Activated naive CD8-positive, alpha-beta T cell (primary cell): ENCODE data around the gene TRIM22.
"Not testable (repeated sequence)": the region's sequence is repeated elsewhere in the genome, so short reads cannot be mapped to it uniquely, and the experiment has no call there.

ENCODE experiments used
- H3K27ac Mint-ChIP-seq: one replicate; pipeline ENCODE4 v1.8.0; 2021; ENCODE audit warnings: mixed read lengths
- H3K27me3 Mint-ChIP-seq: one replicate; pipeline ENCODE4 v1.8.0; 2021; ENCODE audit warnings: mixed read lengths
- H3K36me3 Mint-ChIP-seq: one replicate; pipeline ENCODE4 v1.8.0; 2021; ENCODE audit warnings: mixed read lengths
- H3K4me1 Mint-ChIP-seq: one replicate; pipeline ENCODE4 v1.8.0; 2021; ENCODE audit warnings: low read depth, mixed read lengths
- H3K4me3 Mint-ChIP-seq: one replicate; pipeline ENCODE4 v1.8.0; 2021; ENCODE audit warnings: mild to moderate bottlenecking, mixed read lengths
- H3K9me3 Mint-ChIP-seq: one replicate; pipeline ENCODE4 v1.8.0; 2021; ENCODE audit warnings: low read depth, mixed read lengths

Gene TRIM22

DNA sequence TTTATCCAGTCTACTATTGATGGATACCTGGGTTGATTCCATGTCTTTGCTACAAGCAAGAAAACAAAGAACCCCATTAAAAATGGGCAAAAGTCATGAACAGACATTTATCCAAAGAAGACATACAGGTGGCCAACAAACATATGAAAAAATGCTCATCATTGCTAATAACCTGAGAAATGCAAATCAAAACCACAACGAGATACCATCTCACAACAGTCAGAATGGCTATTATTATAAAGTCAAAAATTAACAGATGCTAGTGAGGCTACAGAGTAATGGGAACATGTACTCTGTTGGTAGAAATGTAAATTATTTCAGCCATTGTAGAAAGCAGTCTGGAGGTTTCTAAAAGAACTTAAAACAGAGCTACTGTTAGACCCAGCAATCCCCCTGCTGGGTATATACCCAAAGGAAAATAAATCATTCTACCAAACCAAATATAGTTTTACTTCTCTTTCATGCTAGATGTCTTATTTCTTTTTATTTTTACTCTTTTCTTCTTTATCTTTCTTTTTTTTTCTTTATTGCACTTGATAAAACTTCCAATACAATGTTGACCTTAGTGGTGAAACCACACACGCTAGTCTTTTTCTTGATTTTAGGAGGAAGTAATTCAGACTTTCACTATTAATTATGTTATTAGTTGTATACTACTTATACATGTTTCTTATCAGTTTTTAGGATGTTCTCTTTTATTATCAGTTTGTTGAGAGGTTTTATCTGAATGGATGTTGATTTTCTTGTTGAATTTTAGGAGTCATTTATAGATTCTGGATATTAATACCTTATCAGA, 14.3 kb downstream of the TRIM22 start:
- Mint-ChIP-seq H3K4me3 (peak overlapping the region; percentile 6), H3K27ac (peak overlapping the region; percentile 86), H3K36me3 (peaks cover 14% of the 10 kb centered on the region), H3K4me1 (peaks cover 39% of the 10 kb centered on the region), H3K9me3 (no peaks in the 10 kb centered on the region), H3K27me3 (no peaks in the 10 kb centered on the region)

DNA sequence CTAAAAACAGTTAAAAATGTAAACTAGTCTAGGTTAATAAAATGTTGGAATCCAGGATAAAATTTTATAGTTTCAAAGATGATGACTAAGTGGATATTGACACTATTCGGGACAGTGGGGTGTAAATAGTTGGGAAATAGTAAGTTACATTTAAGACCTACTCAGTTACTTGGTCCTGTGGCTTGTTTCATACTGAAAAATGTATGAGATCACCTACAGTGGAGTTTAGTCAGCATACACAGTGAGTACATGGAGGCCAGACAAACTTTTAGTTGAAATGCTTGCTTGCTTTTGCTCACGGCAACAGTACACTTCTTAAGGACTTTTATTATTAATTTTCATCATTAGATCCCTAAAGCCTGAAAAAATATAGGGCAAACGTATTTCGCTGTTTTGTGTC, 16.1 kb downstream of the TRIM22 start:
- H3K27me3 Mint-ChIP-seq: no peaks in the 10 kb centered on the region
- no peaks in the 10 kb centered on the region for H3K9me3 Mint-ChIP-seq
- H3K4me3 Mint-ChIP-seq: no peak overlapping the region
- peak overlapping the region; percentile 83 for H3K27ac Mint-ChIP-seq
- peaks cover 30% of the 10 kb centered on the region for H3K4me1 Mint-ChIP-seq
- peaks cover 12% of the 10 kb centered on the region for H3K36me3 Mint-ChIP-seq

DNA sequence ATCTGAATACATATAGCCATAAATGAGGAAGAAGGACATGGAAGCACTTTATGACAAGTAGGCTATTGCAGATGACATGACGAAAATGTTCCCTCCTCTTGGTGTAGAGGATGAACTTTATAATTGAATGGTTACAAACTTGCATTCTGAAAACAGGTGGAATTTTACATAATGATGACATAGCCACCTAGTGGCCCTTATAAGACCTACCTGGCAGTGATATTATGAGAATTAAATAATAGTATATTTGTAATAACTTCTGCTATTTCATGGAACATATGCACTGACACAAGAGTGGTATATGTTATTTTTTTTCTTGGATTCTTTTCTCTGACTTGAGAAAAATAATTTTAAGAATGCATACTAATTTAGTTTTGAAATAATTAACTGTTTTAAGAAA, 22.9 kb downstream of the TRIM22 start:
- no peaks in the 10 kb centered on the region for H3K27me3 Mint-ChIP-seq
- H3K36me3 Mint-ChIP-seq: peaks cover 7% of the 10 kb centered on the region
- no peaks in the 10 kb centered on the region for H3K9me3 Mint-ChIP-seq
- no peak overlapping the region for H3K4me3 Mint-ChIP-seq
- H3K27ac Mint-ChIP-seq: peak overlapping the region; percentile 36
- H3K4me1 Mint-ChIP-seq: peaks cover 4% of the 10 kb centered on the region

DNA sequence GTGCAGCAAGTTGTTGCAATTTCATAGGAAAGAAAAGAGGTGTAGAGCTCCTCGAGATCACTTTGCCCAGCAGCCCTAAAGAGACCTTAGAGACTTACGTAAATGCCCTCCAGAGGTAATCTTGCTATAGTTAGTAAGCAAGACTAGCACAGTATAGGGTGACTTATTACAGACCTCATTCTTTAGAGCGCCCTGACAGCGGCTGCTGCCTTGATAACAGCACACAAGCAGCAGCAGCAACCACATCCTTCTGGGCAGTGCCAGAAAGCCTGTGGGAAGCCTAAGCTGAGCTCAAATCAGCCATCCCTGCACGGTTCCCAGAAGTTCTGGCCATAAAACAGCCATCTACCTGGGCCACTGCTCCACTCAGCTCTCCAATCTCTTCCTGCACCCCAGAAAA, 24.1 kb downstream of the TRIM22 start:
- no peaks in the 10 kb centered on the region for H3K27me3 Mint-ChIP-seq
- H3K27ac Mint-ChIP-seq: no peak overlapping the region
- H3K36me3 Mint-ChIP-seq: peaks cover 2% of the 10 kb centered on the region
- peaks cover 4% of the 10 kb centered on the region for H3K9me3 Mint-ChIP-seq
- peaks cover 4% of the 10 kb centered on the region for H3K4me1 Mint-ChIP-seq
- no peak overlapping the region for H3K4me3 Mint-ChIP-seq

DNA sequence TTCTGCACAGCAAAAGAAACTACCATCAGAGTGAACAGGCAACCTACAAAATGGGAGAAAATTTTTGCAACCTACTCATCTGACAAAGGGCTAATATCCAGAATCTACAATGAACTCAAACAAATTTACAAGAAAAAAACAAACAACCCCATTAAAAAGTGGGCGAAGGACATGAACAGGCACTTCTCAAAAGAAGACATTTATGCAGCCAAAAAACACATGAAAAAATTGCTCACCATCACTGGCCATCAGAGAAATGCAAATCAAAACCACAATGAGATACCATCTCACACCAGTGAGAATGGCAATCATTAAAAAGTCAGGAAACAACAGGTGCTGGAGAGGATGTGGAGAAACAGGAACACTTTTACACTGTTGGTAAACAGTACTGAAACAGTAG, 26.9 kb downstream of the TRIM22 start:
- not testable (repeated sequence) for H3K4me1 Mint-ChIP-seq, H3K9me3 Mint-ChIP-seq, H3K4me3 Mint-ChIP-seq, H3K27ac Mint-ChIP-seq, H3K27me3 Mint-ChIP-seq
- peaks cover 13% of the 10 kb centered on the region for H3K36me3 Mint-ChIP-seq

DNA sequence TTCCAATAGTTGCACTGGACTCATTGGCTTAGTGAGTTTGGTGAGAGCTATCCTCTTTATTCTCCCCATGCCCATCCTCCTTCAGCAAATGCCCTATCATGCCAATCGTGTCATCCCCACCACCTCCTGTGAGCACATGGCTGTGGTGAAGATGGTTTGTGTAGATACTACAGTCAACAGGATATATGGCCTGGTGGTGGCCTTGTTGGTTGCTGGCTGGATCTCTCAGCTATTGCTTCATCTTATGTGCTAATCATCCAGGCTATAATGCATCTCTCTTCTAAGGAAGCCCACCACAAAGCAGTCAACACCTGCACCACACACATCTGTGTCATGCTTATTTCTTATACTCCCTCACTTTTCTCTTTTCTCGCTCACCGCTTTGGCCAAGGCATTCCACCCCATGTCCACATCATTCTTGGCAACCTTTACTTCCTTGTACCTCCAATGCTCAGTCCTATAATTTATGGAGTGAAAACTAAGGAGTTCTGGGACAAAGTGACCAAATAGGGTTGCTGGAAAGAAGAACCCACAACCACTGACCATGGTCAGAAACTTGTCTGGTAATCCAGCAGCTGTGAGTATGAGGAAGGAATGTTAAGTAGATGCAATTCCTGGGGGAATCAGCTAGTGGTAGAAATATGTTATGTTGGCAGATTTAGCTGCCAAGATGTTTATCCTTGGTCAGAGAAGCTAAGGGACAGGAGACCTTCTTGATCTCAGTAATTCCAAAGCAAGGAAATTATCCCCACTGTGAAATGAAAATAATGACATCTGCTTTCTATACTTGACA, 30.3 kb downstream of the TRIM22 start:
- H3K4me1 Mint-ChIP-seq: no peaks in the 10 kb centered on the region

DNA sequence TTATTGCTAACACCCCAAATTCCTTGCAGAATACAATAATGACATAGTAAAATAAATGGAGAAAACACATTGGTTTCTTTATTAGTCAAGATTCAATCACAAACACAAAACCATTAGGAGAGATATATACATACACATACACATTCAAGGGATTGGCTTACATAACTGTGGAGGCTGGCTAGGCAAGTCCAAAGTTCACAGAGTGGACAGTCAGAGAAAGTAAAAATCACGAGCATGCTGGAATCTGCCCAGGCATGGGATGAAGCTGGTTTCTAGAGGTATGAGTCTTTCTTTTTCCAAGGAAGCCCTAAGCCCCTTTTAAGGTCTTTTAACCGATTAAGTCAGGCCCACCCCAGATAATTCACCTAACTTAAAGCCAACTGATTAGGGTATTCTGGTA, 33.0 kb downstream of the TRIM22 start:
- H3K36me3 Mint-ChIP-seq: peaks cover 17% of the 10 kb centered on the region
- H3K9me3 Mint-ChIP-seq: peaks cover 3% of the 10 kb centered on the region
- H3K4me1 Mint-ChIP-seq: no peaks in the 10 kb centered on the region
- H3K27me3 Mint-ChIP-seq: no peaks in the 10 kb centered on the region
- H3K4me3 Mint-ChIP-seq: no peak overlapping the region
- no peak overlapping the region for H3K27ac Mint-ChIP-seq

More for the DNA sequence above, 30.3 kb downstream of the TRIM22 start:
- Mint-ChIP-seq H3K4me3 (no peak overlapping the region), H3K9me3 (peaks cover 4% of the 10 kb centered on the region), H3K36me3 (peaks cover 13% of the 10 kb centered on the region), H3K27ac (no peak overlapping the region), H3K27me3 (no peaks in the 10 kb centered on the region)

DNA sequence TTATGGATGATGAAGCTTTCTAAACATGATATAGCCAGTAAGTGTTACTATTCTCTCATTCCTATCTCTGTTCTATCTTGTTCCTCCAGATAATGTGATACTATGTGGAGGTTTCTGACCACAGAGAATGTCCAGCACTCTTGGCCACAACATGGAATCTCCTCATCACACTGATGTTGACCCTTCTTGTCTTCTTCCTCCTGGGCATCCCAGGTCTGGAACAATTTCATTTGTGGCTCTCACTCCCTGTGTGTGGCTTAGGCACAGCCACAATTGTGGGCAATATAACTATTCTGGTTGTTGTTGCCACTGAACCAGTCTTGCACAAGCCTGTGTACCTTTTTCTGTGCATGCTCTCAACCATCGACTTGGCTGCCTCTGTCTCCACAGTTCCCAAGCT, 36.8 kb downstream of the TRIM22 start:
- Mint-ChIP-seq H3K4me1 (no peaks in the 10 kb centered on the region), H3K27me3 (peaks cover 4% of the 10 kb centered on the region), H3K4me3 (no peak overlapping the region), H3K9me3 (no peaks in the 10 kb centered on the region), H3K36me3 (peaks cover 16% of the 10 kb centered on the region), H3K27ac (no peak overlapping the region)

GRCh38 chr11:5727691-5728090, 38.1 kb downstream of the TRIM22 start:
- no peaks in the 10 kb centered on the region for H3K4me1 Mint-ChIP-seq
- H3K27me3 Mint-ChIP-seq: peaks cover 4% of the 10 kb centered on the region
- no peak overlapping the region for H3K4me3 Mint-ChIP-seq
- no peaks in the 10 kb centered on the region for H3K9me3 Mint-ChIP-seq
- no peak overlapping the region for H3K27ac Mint-ChIP-seq
- H3K36me3 Mint-ChIP-seq: peaks cover 16% of the 10 kb centered on the region

DNA sequence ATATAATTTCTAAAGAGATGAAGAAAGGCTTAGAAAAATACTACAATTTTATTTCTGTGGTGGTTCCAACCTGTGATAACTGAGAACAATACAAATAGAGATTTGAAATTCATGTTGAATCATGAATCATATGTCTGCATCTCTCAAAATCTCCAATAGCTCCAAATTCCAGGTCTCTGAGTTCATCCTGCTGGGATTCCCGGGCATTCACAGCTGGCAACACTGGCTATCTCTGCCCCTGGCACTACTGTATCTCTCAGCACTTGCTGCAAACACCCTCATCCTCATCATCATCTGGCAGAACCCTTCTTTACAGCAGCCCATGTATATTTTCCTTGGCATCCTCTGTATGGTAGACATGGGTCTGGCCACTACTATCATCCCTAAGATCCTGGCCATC, 46.8 kb downstream of the TRIM22 start, which contains the start of gene OR56B1:
Gene OR56B1, plus strand, starts transcription at position 53 of the 400 bp plus-strand sequence. Its CDS starts 69 bp downstream, at position 122.
- H3K9me3 Mint-ChIP-seq: no peaks in the 10 kb centered on the region

GRCh38 chr11:5737091-5737490, 47.5 kb downstream of the TRIM22 start:
- Mint-ChIP-seq H3K36me3 (peaks cover 29% of the 10 kb centered on the region), H3K9me3 (no peaks in the 10 kb centered on the region), H3K4me3 (no peak overlapping the region), H3K27me3 (peaks cover 7% of the 10 kb centered on the region), H3K27ac (no peak overlapping the region), H3K4me1 (no peaks in the 10 kb centered on the region)

More for the DNA sequence above, 46.8 kb downstream of the TRIM22 start, which contains the start of gene OR56B1:
- Mint-ChIP-seq H3K4me1 (no peaks in the 10 kb centered on the region), H3K27ac (no peak within 1 kb of the TSS), H3K36me3 (peaks cover 26% of the 10 kb centered on the region), H3K27me3 (peaks cover 7% of the 10 kb centered on the region), H3K4me3 (no peak within 1 kb of the TSS)

- H3K9me3 Mint-ChIP-seq: peaks cover 4% of the 10 kb centered on the region
- peaks cover 7% of the 10 kb centered on the region for H3K27me3 Mint-ChIP-seq
- peaks cover 32% of the 10 kb centered on the region for H3K36me3 Mint-ChIP-seq
- no peak overlapping the region for H3K4me3 Mint-ChIP-seq
- no peak overlapping the region for H3K27ac Mint-ChIP-seq
- no peaks in the 10 kb centered on the region for H3K4me1 Mint-ChIP-seq
Observed at GRCh38 chr11:5737670-5738392, 48.2 kb downstream of the TRIM22 start.

- Mint-ChIP-seq H3K36me3 (peaks cover 32% of the 10 kb centered on the region), H3K9me3 (peaks cover 10% of the 10 kb centered on the region), H3K27ac (no peak overlapping the region), H3K4me3 (no peak overlapping the region), H3K4me1 (no peaks in the 10 kb centered on the region), H3K27me3 (peaks cover 7% of the 10 kb centered on the region)
Observed at GRCh38 chr11:5738431-5738830, 48.8 kb downstream of the TRIM22 start.

GRCh38 chr11:5746614-5747013, 57.0 kb downstream of the TRIM22 start:
- no peaks in the 10 kb centered on the region for H3K27me3 Mint-ChIP-seq
- H3K4me1 Mint-ChIP-seq: no peaks in the 10 kb centered on the region
- H3K9me3 Mint-ChIP-seq: peaks cover 19% of the 10 kb centered on the region
- no peak overlapping the region for H3K27ac Mint-ChIP-seq
- H3K36me3 Mint-ChIP-seq: peaks cover 6% of the 10 kb centered on the region
- no peak overlapping the region for H3K4me3 Mint-ChIP-seq

DNA sequence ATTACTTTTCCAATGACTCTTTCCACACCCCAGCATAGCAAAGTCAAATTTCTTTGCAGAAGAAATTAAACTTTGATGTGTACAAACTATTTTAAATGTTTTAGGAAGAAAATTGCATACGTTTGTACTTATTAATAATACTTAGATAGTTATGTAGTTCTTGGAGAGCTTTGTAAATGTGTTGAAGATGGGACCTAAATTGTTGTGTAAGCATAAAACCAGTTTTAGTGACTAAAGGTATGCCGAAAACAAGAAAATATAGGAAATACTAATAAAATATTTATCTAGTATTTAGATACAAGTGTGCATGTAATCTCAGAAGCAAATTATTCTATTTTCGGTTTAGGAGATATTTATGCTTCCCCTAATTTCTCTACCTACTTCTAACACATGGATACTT, 60.2 kb downstream of the TRIM22 start:
- Mint-ChIP-seq H3K36me3 (no peaks in the 10 kb centered on the region), H3K27me3 (no peaks in the 10 kb centered on the region), H3K9me3 (no peaks in the 10 kb centered on the region), H3K27ac (no peak overlapping the region), H3K4me3 (no peak overlapping the region), H3K4me1 (no peaks in the 10 kb centered on the region)
